Measurements from ENCODE around the gene ZNF736.
"Not testable (repeated sequence)": the region's sequence is repeated elsewhere in the genome, so short reads cannot be mapped to it uniquely, and the experiment has no call there.

The ZNF736 gene

DNA sequence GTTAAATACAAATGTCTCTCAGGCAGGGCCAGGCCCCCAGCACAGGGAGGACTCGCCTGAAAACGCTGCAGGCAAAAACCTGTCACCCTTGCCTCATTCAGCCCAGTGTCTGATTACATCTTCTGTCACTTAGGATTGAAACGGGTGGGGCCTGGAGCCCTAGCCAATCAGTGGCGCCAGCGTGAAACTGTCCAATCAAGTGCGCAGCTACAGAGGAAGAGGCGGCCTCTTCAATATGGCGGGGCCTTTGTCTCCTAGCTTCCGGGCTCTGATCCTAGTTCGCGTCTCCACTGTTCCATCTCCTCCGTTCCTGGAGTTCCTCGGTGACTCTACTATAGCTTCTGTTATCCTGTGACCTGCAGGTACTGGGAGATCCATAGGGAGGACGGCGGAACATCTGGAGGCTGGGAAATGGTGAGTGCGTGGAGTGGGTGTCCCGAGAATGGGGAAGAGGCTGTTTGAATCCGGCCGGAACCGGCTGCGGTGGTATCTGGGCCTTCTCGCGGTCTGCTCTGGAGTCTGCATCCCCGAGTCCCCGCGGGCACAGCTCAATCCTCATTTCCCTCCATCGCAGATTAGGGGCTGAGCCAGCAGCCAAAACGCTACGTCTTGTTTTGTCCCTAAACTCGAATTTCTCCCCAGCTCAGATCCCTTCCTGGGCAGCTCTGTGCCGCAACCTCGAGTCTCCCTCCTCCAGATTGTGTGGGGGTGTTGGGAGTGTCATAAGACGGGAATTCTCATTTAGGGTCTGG lies at the start of gene ZNF736:
Gene ZNF736 (plus strand): TSS at position 222 of the 752 bp plus-strand sequence. CDS start 190 bp downstream, at position 412.
- peak; percentile 87 to 88 for DNase-seq
- TF ChIP-seq GATA1 (IDR thresholded peaks at IDR 0.05; ENCODE audit: low read depth, low read length), result no peak
- peak; percentile 75 for TF ChIP-seq POLR2A (IDR thresholded peaks at IDR 0.05; ENCODE audit: low read length)

DNA sequence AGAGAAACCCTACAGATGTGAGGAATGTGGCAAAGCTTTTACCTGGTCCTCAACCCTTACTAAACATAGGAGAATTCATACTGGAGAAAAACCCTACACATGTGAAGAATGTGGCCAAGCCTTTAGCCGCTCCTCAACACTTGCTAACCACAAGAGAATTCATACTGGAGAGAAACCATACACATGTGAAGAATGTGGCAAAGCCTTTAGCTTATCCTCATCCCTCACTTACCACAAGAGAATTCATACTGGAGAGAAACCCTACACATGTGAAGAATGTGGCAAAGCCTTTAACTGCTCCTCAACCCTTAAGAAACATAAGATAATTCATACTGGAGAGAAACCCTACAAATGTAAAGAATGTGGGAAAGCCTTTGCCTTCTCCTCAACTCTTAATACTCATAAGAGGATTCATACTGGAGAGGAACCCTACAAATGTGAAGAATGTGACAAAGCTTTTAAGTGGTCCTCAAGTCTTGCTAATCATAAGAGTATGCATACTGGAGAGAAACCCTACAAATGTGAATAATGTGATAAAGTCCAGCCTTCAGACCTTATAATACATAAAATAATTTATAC lies 47.3 kb upstream of the ZNF736 start:
- TF ChIP-seq GATA1 (IDR thresholded peaks at IDR 0.05; ENCODE audit: low read depth, low read length) (no peak), POLR2A (IDR thresholded peaks at IDR 0.05; ENCODE audit: low read length) (no peak)
- no peak for DNase-seq

DNA sequence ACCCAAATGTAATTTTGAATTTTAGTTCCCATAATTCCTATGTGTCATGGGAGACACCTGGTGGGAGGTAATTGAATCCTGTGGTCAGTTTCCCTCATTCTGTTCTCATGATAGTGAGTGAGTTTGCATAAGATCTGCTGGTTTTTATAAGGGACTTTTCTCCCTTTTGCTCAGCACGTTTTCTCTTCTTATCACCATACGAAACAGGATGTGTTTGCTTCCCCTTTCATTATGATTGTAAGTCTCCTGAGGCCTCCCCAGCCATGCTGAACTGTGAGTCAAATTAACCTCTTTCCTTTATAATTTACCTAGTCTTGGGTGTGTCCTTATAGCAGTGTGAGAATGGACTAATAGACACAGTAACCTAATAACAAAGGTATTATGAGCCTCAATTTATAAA lies 36.1 kb upstream of the ZNF736 start:
- TF ChIP-seq POLR2A (IDR thresholded peaks at IDR 0.05; ENCODE audit: low read length), result no peak
- no peak for TF ChIP-seq GATA1 (IDR thresholded peaks at IDR 0.05; ENCODE audit: low read depth, low read length)
- DNase-seq, result no peak

DNA sequence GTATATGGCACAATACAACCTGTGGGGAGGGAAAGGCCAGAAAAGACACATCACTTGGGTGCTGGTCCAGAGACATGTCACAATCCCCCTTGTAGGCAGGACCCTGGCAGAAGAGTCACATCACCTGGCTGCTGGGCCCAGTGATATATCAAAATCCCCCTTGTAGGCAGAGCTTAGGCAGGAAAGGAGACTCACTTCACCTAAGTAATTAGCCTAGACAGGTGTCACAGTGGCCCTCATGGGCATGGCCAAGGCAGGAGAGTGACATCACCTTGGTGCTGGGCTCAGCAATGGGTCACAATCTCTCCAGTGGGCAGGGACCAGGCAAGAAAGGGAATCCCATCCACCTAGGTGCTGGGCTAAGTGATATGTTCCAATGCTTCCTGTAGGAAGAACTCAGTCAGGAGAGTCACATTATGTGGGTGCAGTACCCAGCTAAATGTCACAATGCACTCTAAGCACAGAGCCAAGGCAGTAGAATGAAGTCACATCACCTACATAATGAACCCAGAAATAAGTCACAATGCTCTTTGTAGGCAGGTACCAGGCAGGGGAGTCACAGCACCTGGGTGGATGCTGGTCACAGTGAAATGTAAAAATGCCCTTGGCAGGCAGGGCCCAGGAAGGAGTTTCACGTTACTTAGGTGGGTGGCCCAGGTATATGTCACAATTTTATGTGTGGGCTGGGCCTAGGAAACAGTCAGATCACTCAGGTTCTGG lies 18.9 kb upstream of the ZNF736 start:
- DNase-seq, result no peak
- TF ChIP-seq POLR2A (IDR thresholded peaks at IDR 0.05; ENCODE audit: low read length), result no peak
- TF ChIP-seq GATA1 (IDR thresholded peaks at IDR 0.05; ENCODE audit: low read depth, low read length), result no peak

DNA sequence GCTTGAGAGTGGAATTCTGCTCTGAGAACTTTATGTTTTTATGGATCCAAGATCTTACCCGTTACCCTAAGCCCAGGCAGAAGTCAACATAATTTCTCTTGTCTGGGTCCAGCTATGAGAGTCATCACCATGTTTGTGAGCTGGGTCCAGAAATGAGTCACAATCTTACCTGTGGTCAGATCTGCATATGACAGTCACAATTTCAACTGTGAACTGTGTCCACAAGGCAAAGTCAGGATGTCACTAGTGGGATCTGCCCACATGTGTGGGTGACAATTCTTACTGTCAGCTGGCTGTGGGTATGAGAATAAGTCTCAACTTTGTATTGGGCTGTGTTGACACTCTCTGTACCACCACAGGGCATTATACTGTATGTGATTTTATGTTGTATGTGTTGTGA lies 16.3 kb upstream of the ZNF736 start:
- DNase-seq, result not testable (repeated sequence)

DNA sequence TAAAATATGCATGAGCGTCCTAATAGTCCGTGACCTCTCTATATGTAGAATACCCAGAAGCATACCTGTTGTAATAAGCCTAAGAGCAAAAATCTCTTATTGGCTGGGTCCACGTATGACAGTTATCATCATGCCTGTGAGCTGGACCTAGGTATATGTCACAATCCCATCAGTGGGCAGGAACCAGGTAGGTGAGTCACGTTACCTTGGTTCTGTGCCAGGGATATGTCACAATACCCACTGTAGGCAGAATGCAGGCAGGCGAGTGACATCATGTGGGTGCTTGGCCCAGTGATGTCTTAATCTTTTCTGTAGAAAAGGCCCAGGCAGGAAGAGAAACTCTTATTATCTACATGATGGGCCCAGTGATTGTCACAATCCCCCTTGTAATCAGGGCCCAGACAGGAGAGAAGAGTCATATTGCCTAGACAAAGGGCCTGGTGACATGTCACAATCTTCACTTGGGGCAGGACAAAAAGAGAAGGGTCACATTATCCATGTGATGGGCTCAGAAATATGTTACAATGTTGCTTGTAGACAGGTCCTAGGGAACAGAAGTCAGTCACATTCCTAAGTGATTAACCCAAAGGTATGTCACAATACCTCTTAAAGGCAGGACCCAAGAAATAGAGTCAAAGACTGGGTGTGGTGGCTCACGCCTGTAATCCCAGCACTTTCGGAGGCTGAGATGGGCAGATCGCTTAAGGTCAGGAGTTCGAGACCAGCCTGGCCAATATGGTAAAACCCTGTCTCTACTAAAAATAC lies 12.9 kb upstream of the ZNF736 start:
- DNase-seq, result no peak
- no peak for TF ChIP-seq POLR2A (IDR thresholded peaks at IDR 0.05; ENCODE audit: low read length)
- no peak for TF ChIP-seq GATA1 (IDR thresholded peaks at IDR 0.05; ENCODE audit: low read depth, low read length)

DNA sequence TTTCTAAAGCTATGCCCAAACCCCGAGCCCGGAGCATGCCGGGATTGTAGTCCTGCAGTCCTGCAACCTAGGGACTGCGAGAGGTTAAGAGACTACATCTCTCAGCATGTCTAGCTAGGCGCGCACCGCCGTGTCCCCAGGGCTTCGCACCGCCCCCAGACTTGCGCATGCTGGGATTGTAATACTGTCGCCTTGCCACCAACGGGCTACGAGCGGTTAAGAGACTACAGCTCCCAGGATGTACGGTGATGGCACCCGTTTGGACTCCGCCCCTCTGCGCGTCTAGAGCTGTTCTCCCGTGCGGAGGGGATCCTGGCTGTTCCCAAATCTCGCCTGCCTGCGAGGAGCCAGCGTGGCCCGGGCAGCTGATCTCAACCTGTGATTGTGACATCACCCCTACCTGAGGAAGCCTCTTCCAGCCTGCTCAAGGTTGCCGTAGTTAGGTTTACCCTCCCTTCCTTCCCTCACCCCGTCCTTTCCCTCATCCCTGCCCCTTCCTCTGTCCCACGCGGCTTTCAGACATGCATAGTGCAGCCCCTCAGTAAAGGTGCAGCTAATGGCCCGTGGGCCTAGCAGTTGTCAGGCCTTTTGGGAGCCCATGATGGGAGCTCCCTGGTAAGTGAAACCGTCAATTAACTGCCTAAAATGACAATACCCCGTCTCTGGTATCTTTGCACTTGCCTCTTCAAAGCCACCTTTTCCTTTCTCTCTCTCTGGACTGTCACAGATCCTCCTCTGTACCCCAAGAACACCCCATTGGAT lies 6.3 kb upstream of the ZNF736 start:
- TF ChIP-seq GATA1 (IDR thresholded peaks at IDR 0.05; ENCODE audit: low read depth, low read length), result no peak
- DNase-seq, result peak; percentile 48 to 67

DNA sequence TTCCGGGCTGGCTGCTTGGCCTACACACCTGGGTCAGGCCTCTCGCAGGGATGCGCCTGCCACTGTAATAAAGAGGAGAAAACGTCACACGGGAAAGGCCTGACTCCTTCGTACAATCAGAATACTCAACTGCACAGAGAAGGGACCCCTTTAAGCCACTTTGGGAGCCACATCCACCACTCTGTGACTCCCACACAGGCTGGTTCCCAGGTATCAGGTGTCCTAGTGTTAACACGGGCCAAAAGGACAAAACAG lies 5.8 kb upstream of the ZNF736 start:
- TF ChIP-seq POLR2A (IDR thresholded peaks at IDR 0.05; ENCODE audit: low read length), result no peak
- no peak for TF ChIP-seq GATA1 (IDR thresholded peaks at IDR 0.05; ENCODE audit: low read depth, low read length)

DNA sequence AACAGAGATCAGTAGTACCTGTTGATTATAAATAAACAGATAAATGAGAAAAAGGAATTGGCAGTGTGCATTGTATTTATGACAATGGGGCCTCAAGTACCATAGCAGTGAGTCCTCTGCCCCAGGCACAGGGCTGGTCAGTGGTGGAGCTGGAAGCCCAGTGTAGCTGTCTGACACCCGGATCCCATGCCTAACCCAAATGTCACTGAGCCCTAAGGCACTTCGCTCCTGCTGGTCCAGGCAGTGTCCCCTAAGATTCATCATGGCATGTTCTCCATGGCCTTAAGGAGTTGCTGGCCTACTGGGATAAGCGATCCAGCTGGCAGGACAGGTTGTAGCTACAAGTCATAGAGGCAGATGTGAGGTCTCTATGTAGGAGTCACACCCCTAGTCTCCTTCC lies 3.3 kb upstream of the ZNF736 start:
- DNase-seq, result no peak

More for the DNA sequence above, 5.8 kb upstream of the ZNF736 start:
- DNase-seq, result no peak

DNA sequence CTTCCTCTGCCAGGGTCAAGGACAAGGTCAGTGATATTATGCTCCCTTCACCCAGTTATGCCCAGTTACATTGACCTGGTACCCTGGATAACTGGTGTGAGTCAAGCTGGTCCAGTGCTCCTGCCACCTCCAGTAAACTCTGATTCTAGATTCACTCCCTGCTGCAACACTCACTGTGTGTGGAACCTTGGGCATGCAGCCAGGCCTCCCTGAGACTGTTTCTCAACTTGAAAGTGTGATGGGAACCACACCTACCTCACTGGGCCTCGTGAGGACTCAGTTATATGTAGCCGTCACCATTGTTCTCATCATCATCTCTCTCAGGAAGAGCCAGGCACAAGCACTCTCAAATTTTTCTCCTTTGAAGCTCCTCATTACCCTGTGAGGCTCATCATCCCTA lies 935 bp upstream of the ZNF736 start:
- TF ChIP-seq POLR2A (IDR thresholded peaks at IDR 0.05; ENCODE audit: low read length) (no peak), GATA1 (IDR thresholded peaks at IDR 0.05; ENCODE audit: low read depth, low read length) (no peak)
- no peak for DNase-seq

More for the DNA sequence above, 3.3 kb upstream of the ZNF736 start:
- TF ChIP-seq POLR2A (IDR thresholded peaks at IDR 0.05; ENCODE audit: low read length), result no peak
- no peak for TF ChIP-seq GATA1 (IDR thresholded peaks at IDR 0.05; ENCODE audit: low read depth, low read length)

DNA sequence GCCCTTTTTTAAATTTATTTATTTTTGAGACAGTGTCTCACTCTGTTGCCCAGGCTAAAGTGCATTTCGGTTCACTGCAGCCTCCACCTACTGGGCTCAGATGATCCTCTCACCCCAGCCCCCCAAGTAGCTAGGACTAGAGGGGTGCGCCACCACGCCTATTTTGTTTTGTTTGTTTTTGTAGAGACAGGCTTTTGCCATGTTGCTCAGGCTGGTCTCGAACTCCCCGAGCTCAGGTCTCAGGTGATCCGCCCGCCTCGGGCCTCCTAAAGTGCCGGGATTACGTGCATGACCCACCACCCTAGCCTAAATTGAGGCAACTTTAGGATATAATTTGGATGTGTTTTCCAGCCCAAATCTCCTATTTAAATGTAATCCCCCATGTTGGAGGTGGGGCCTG lies 805 bp downstream of the ZNF736 start:
- DNase-seq, result peak; percentile 5 to 21
- no peak for TF ChIP-seq GATA1 (IDR thresholded peaks at IDR 0.05; ENCODE audit: low read depth, low read length)
- no peak for TF ChIP-seq POLR2A (IDR thresholded peaks at IDR 0.05; ENCODE audit: low read length)

DNA sequence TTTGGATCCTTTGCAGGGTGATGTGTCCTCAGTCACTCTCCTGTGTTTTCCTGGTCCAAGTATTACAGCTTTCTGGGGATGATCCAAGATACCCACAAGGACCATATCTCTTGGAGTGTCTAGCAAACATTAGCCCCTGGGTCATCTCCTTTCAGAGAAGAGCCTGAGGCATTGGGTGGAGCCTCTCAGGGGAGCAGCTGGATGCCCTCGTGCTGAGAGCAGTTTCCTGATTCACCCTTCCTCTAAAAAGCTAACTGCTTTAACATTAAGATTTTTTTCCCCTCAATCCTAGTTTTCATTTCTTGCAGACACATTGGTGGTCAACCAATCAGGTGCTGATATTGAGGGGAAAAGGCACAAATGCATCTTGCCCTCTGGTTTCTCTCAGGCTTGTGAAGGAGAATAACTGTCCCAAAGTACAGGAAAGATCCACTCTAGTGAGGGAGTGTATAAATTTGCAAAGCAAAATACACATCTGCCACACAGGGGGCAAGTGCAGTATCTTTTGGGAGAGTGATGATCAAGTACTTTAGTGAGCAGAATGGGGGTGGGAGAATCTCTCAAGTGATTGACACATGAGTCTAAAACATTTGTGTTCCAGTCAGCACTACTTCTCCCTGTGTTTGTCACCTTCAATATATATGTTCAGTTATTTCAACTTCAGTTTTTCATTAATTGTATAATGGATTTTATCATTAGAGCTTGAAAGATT lies 2.4 kb downstream of the ZNF736 start:
- not testable (repeated sequence) for DNase-seq
